GM23248 (cell line): ENCODE results near the gene JMJD4. TPM values are rescaled to one million over a fixed set of nuclear protein-coding genes. Genes with fewer than 3 reads are reported as not detected.

Experiments used
- DNase-seq: peaks from one replicate; pipeline ENCODE4 v3.0.0-alpha.2; 2015
- H2AFZ ChIP-seq: fragments of 200-600 bp; sonication (generic); 2 replicates; pipeline ENCODE4 v1.6.1; 2016; ENCODE audit warnings: antibody characterized with exemption
- H3F3A ChIP-seq: fragments of 200-600 bp; sonication (generic); 2 replicates; pipeline ENCODE4 v1.6.1; 2016; ENCODE audit warnings: mild to moderate bottlenecking, antibody characterized with exemption, mixed run types; ENCODE audit not compliant: insufficient read depth
- H3K27ac ChIP-seq: fragments of 200-600 bp; sonication (generic); 2 replicates; pipeline ENCODE4 v1.5.1; 2016; ENCODE audit warnings: mild to moderate bottlenecking
- H3K27me3 ChIP-seq: fragments of 200-600 bp; sonication (generic); replicated peaks from 2 replicates; pipeline ENCODE4 v1.6.1; 2016; ENCODE audit warnings: mild to moderate bottlenecking; ENCODE audit not compliant: insufficient read depth
- H3K36me3 ChIP-seq: fragments of 200-600 bp; sonication (generic); 2 replicates; pipeline ENCODE4 v1.6.1; 2016; ENCODE audit warnings: low read depth, mild to moderate bottlenecking
- H3K4me1 ChIP-seq: fragments of 200-600 bp; sonication (generic); 2 replicates; pipeline ENCODE4 v1.6.1; 2016; ENCODE audit warnings: mild to moderate bottlenecking; ENCODE audit not compliant: insufficient read depth
- H3K4me2 ChIP-seq: fragments of 200-600 bp; sonication (generic); one replicate; pipeline ENCODE4 v1.6.1; 2016; ENCODE audit warnings: mild to moderate bottlenecking; ENCODE audit not compliant: unreplicated experiment
- H3K4me3 ChIP-seq: fragments of 200-600 bp; sonication (generic); 2 replicates; pipeline ENCODE4 v1.5.1; 2016; ENCODE audit warnings: mild to moderate bottlenecking
- H3K79me2 ChIP-seq: fragments of 200-600 bp; sonication (generic); 2 replicates; pipeline ENCODE4 v1.6.1; 2016; ENCODE audit warnings: mild to moderate bottlenecking; ENCODE audit not compliant: insufficient read depth
- H3K9ac ChIP-seq: fragments of 200-600 bp; sonication (generic); 2 replicates; pipeline ENCODE4 v1.6.1; 2016; ENCODE audit warnings: mild to moderate bottlenecking
- H3K9me2 ChIP-seq: fragments of 200-600 bp; sonication (generic); 2 replicates; pipeline ENCODE4 v1.6.1; 2016; ENCODE audit warnings: mixed run types, mild to moderate bottlenecking, moderate library complexity; ENCODE audit not compliant: insufficient read depth
- H3K9me3 ChIP-seq: fragments of 200-600 bp; sonication (generic); one replicate; pipeline ENCODE4 v1.6.1; 2017; ENCODE audit warnings: low read depth
- H4K20me1 ChIP-seq: fragments of 200-600 bp; sonication (generic); 2 replicates; pipeline ENCODE4 v1.6.0; 2016; ENCODE audit not compliant: insufficient read depth
- EZH2 ChIP-seq: fragments of 200-600 bp; sonication (generic); IDR thresholded peaks from 2 replicates; pipeline ENCODE4 v1.6.1; 2018; ENCODE audit warnings: antibody characterized with exemption, mild to moderate bottlenecking; ENCODE audit not compliant: insufficient read depth, poor library complexity, severe bottlenecking
- EZH2phosphoT487 ChIP-seq: fragments of 200-600 bp; sonication (generic); IDR thresholded peaks from 2 replicates; pipeline ENCODE4 v1.6.1; 2018; ENCODE audit warnings: antibody characterized with exemption, moderate library complexity, mild to moderate bottlenecking, low read depth; ENCODE audit not compliant: insufficient read depth
- WGBS, 2 experiments: methylation state at CpG; one replicate each; pipeline ENCODE4 v1.1.6; 2015 to 2017; ENCODE audit warnings: low lambda C conversion rate in 2 of 2, low coverage in 1 of 2; ENCODE audit errors: missing lambda C conversion rate in 2 of 2; 5-methylcytosine and 5-hydroxymethylcytosine counted together
- in situ Hi-C: fragments of 300-500 bp; cut with MboI; formaldehyde crosslinking; loops from 2 replicates; pipeline ENCODE4 v1.15.0; 2020
- polyA plus RNA-seq: library from polyadenylated mRNA; unstranded; fragments of >200 nt; fragmentation: Nextera tagmentation; extraction: Ambion mirVana; gene quantifications from 2 replicates; pipeline ENCODE4 v1.2.1, GENCODE V29; 2016
- total RNA-seq: library from RNA; depleted of rRNA; stranded (reverse); fragments of >200 nt; shearing (Covaris generic); gene quantifications from 2 replicates; pipeline ENCODE4 v1.2.3, GENCODE V29; 2014; rRNA removed

Gene JMJD4
- total and polyA plus RNA-seq, 2 experiments from 2014 or later = 16.1 to 26.9 TPM

GRCh38 chr1:227697321-227697864 lies 37.7 kb downstream of the JMJD4 start:
- no peak for TF ChIP-seq EZH2phosphoT487
- TF ChIP-seq EZH2 = no peak
- H3K79me2 ChIP-seq = no peaks in the 10 kb centered on the region
- no peaks in the 10 kb centered on the region for H3F3A ChIP-seq
- no peaks in the 10 kb centered on the region for H3K4me1 ChIP-seq
- H3K4me3 ChIP-seq = no peak overlapping the region
- H3K9me2 ChIP-seq = no peaks in the 10 kb centered on the region
- H2AFZ ChIP-seq = no peak overlapping the region
- no peaks in the 10 kb centered on the region for H3K9me3 ChIP-seq
- WGBS, 2 experiments = 37 to 40% methylated on average over 3 of the region's 3 CpGs
- no peaks in the 10 kb centered on the region for H3K36me3 ChIP-seq
- H3K27me3 ChIP-seq = no peaks in the 10 kb centered on the region
- H3K27ac ChIP-seq = no peak overlapping the region
- H4K20me1 ChIP-seq = no peaks in the 10 kb centered on the region
- H3K9ac ChIP-seq = no peak overlapping the region
- in situ Hi-C loops = no loop called here
- no peak overlapping the region for H3K4me2 ChIP-seq
- no peak for DNase-seq

- Histone ChIP-seq H4K20me1 (no peaks in the 10 kb centered on the region), H3F3A (no peaks in the 10 kb centered on the region), H3K4me2 (no peak overlapping the region), H3K27ac (no peak overlapping the region), H3K9me3 (peaks cover 4% of the 10 kb centered on the region), H3K79me2 (no peaks in the 10 kb centered on the region), H3K4me3 (no peak overlapping the region), H3K9ac (no peak overlapping the region), H3K27me3 (no peaks in the 10 kb centered on the region), H3K36me3 (no peaks in the 10 kb centered on the region), H3K4me1 (no peaks in the 10 kb centered on the region), H3K9me2 (no peaks in the 10 kb centered on the region), H2AFZ (no peak overlapping the region)
- WGBS, 2 experiments = 44 to 55% methylated on average over 8 of the region's 8 CpGs
- no peak for TF ChIP-seq EZH2phosphoT487
- TF ChIP-seq EZH2 = no peak
- no peak for DNase-seq
- in situ Hi-C loops = no loop called here
Observed at GRCh38 chr1:227685807-227686206, 49.3 kb downstream of the JMJD4 start.

Other genes with a start within 250 kb of the JMJD4 start
- gene ZNF678, start 171.7 kb downstream of the JMJD4 start, total RNA-seq = 1.7 and 1.8 TPM in 2 replicates
- 0.70 and 0.86 TPM in 2 replicates for gene ZNF678, start 171.7 kb downstream of the JMJD4 start, polyA plus RNA-seq
- gene SNAP47, start 133 bp upstream of the JMJD4 start, total RNA-seq = 30.5 and 40.1 TPM in 2 replicates
- 29.3 and 32.6 TPM in 2 replicates for gene SNAP47, start 133 bp upstream of the JMJD4 start, polyA plus RNA-seq
- gene PRSS38, start 80.4 kb upstream of the JMJD4 start, total RNA-seq = not detected in 2 replicates
- gene PRSS38, start 80.4 kb upstream of the JMJD4 start, polyA plus RNA-seq = not detected in 2 replicates
- gene WNT9A, start 212.6 kb upstream of the JMJD4 start, total RNA-seq = 2.1 TPM in 2 replicates
- gene WNT9A, start 212.6 kb upstream of the JMJD4 start, polyA plus RNA-seq = 0.09 and 0.29 TPM in 2 replicates